ENCODE measurements around the gene MMP25.
A peak's percentile ranks its signal among the peaks of the same experiment; 100 is the strongest.
"Not testable (repeated sequence)": the region's sequence is repeated elsewhere in the genome, so short reads cannot be mapped to it uniquely, and the experiment has no call there.

The MMP25 gene

DNA sequence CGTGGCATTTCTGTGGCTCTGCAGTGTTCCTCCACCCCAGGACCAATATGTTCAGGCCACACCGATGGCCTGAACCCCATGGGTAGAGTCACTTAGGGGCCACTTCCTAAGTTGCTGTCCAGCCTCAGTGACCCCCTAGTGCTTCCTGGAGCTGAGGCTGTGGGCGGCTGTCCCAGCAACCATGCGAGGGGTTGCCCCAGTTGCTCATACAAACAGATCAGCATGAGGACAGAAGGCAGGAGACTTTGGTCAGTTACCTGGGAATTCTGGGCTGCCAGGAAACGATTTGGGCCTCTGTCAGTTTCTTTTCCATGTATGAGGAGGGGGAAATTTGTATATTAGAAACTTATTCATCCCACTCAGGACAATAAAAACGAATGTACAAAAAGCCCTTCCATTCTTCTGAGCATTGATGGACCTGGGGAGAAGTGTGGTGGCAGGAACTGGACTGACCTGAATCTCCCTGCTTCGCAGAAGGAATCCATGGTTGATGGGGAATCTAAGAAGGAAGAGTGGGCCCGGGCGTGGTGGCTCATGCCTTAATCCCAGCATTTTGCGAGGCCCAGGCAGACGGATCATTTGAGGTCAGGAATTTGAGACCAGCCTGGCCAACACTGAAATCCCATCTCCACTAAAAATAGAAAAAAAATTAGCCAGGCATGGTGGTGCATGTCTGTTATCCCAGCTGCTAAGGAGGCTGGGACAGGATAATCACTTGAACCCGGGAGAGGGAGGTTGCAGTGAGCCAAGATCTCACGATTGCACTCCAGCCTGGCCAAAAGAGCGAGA, 14.2 kb downstream of the MMP25 start:
- Mint-ChIP-seq H3K4me1 (ENCODE audit: low read depth) (peaks cover 52% of the 10 kb centered on the region), H3K4me3 (peak overlapping the region; percentile 90), H3K9me3 (peaks cover 4% of the 10 kb centered on the region), H3K36me3 (ENCODE audit: low read depth) (peaks cover 45% of the 10 kb centered on the region), H3K27me3 (ENCODE audit: low read depth) (no peaks in the 10 kb centered on the region), H3K27ac (peak overlapping the region; percentile 93)
- no peak for DNase-seq (ENCODE audit: low spot score)

DNA sequence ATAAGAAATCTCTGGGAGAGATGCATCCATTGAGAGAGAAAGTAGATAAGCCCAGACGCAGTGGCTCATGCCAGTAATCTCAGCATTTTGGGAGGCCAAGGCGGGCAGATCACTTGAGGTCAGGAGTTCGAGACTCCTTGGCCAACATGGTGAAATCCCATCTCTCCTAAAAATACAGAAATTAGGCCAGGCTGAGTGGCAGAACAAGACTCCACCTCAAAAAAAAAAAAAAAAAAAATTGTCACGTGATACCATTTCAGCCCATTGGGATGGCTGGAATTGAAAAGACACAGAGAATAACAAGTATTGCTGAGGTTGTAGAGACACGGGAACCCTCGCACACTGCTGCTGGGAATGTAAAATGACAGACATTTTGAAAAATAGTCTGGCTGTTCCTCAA, 16.2 kb downstream of the MMP25 start:
- peaks cover 43% of the 10 kb centered on the region for H3K4me1 Mint-ChIP-seq (ENCODE audit: low read depth)
- DNase-seq (ENCODE audit: low spot score): no peak
- H3K4me3 Mint-ChIP-seq: no peak overlapping the region
- H3K27ac Mint-ChIP-seq: peak overlapping the region; percentile 31
- H3K36me3 Mint-ChIP-seq (ENCODE audit: low read depth): peaks cover 50% of the 10 kb centered on the region
- H3K27me3 Mint-ChIP-seq (ENCODE audit: low read depth): no peaks in the 10 kb centered on the region
- peaks cover 4% of the 10 kb centered on the region for H3K9me3 Mint-ChIP-seq

DNA sequence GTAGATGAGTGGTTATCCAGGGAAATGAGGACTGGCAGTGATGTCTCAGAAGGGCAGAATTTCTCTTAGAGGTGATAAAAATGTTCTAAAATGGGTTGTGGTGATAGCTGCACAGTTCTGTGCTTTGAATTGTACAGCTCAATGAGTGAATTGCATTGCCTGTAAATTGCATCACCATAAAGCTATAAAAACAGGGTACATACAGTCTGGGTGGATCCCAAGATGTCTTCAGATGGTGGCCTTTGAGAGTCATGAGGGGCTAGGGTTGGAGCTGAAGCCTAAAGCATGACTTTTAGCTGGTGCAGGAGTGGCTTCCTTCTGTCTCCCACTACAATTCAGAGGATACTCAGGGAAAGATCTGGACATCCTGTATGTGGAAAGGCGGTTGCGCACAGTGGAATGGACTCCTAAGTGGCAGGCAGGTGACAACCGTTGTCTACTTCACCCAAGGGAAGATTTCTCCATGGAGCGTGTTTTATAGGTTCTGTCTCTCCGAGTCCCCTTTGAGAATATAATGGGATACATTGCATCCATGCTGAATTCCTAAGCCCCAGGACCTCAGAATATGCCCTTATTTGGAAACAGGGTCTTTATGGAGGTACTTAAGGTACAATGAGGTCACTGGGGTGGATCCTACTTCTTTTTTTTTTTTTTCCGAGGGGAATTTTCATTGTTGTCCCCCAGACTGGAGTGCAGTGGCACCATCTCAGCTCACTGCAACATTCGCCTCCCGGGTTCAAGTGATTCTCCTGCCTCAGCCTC, 17.4 kb downstream of the MMP25 start:
- H3K9me3 Mint-ChIP-seq: peaks cover 4% of the 10 kb centered on the region
- peaks cover 48% of the 10 kb centered on the region for H3K4me1 Mint-ChIP-seq (ENCODE audit: low read depth)
- peak overlapping the region; percentile 100 for H3K4me3 Mint-ChIP-seq
- H3K27me3 Mint-ChIP-seq (ENCODE audit: low read depth): no peaks in the 10 kb centered on the region
- no peak for DNase-seq (ENCODE audit: low spot score)
- peaks cover 56% of the 10 kb centered on the region for H3K36me3 Mint-ChIP-seq (ENCODE audit: low read depth)
- H3K27ac Mint-ChIP-seq: peak overlapping the region; percentile 80

DNA sequence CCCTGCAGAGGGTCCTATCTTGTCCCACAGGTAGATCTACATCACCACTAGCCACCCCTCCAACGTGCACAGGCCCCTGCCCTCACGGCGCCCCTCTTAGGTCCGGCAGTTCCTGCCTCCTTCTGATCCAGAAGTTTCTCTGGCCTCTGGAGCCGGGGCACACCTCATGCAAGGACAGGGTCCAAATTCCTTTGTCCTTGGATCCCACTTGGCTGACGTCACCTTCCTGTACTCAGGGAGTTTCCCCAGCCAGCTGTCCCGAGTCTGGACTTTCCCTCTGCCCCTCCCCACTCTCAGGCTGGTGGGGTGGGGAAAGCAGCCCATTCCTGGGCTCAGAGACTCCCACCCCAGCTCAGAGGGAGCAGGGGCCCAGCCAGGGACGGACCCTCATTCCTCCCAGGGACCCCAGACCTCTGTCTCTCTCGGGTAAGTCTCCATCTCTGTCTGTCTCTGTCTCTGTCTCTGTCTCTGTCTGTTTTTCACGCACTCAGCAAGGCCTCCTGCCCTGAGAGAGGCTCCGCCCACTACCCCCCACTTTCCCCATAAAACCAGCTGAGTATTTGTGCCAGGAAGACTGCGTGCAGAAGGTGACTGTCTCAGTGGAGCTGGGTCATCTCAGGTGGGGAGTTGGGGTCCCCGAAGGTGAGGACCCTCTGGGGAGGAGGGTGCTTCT, 18.8 kb downstream of the MMP25 start, which contains the start of gene IL32:
IL32 (plus strand) TSS at position 572 of the 673 bp plus-strand sequence. CDS start 172 bp downstream, outside the sequence.
- H3K27me3 Mint-ChIP-seq (ENCODE audit: low read depth): no peaks in the 10 kb centered on the region
- peak within 1 kb of the TSS; percentile 98 for H3K27ac Mint-ChIP-seq
- H3K9me3 Mint-ChIP-seq: peaks cover 4% of the 10 kb centered on the region
- H3K4me1 Mint-ChIP-seq (ENCODE audit: low read depth): peaks cover 49% of the 10 kb centered on the region
- peak within 1 kb of the TSS; percentile 100 for H3K4me3 Mint-ChIP-seq
- peak; percentile 64 for DNase-seq (ENCODE audit: low spot score)
- H3K36me3 Mint-ChIP-seq (ENCODE audit: low read depth): peaks cover 60% of the 10 kb centered on the region

DNA sequence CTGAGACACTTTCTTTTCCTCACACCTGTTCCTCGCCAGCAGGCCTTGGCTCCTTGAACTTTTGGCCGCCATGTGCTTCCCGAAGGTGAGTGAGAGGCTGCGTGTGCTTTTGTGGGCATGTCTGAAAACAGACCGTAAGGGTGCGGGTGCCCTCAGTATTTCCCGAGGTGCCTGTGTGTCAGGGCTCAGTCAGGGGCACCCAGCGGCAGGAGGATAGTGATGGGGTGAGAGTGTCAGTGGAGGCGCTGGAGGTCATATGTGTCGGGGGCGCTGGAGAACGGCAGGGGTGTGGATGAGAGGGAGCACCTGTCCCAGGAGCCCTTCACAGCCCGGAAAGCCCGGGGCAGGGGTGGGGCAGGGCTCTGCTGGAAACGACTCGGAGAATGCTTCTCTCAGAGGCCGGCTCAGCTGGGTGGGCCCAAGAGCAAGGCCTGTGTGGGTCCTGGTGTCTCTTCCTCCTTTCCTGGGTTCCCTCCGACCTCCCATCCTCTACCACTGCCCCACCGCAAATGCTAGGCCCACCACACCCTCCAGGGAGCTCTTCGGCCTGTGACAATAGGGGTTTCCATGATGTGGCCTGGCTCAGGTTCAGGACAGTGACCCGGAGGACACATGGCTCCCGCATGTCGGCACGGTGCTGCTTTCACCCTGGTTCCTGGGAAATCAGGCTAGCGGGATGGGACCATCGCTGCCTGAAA, 19.5 kb downstream of the MMP25 start:
- Mint-ChIP-seq H3K27me3 (ENCODE audit: low read depth) (no peaks in the 10 kb centered on the region), H3K27ac (peak overlapping the region; percentile 98), H3K4me1 (ENCODE audit: low read depth) (peaks cover 50% of the 10 kb centered on the region), H3K9me3 (peaks cover 4% of the 10 kb centered on the region), H3K36me3 (ENCODE audit: low read depth) (peaks cover 59% of the 10 kb centered on the region), H3K4me3 (peak overlapping the region; percentile 100)
- DNase-seq (ENCODE audit: low spot score): no peak

DNA sequence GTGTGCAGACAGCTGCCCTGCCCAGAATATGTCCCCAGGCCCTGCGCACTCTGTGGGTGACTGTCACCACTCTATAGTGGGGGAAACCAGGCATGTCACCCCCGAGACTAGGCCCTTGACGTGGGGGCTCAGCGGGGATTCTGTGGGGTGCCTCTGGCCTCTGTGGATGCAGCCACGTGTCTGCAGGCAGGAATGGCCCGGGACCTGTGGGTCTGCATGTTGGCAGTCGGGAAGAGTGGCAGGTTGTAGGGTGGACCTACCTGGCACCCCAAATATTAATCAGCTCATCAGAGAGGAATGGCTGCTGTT, 20.0 kb downstream of the MMP25 start:
- DNase-seq (ENCODE audit: low spot score): no peak
- H3K36me3 Mint-ChIP-seq (ENCODE audit: low read depth): peaks cover 62% of the 10 kb centered on the region
- peaks cover 4% of the 10 kb centered on the region for H3K9me3 Mint-ChIP-seq
- H3K27ac Mint-ChIP-seq: peak overlapping the region; percentile 98
- no peaks in the 10 kb centered on the region for H3K27me3 Mint-ChIP-seq (ENCODE audit: low read depth)
- H3K4me1 Mint-ChIP-seq (ENCODE audit: low read depth): peaks cover 55% of the 10 kb centered on the region
- peak overlapping the region; percentile 100 for H3K4me3 Mint-ChIP-seq

DNA sequence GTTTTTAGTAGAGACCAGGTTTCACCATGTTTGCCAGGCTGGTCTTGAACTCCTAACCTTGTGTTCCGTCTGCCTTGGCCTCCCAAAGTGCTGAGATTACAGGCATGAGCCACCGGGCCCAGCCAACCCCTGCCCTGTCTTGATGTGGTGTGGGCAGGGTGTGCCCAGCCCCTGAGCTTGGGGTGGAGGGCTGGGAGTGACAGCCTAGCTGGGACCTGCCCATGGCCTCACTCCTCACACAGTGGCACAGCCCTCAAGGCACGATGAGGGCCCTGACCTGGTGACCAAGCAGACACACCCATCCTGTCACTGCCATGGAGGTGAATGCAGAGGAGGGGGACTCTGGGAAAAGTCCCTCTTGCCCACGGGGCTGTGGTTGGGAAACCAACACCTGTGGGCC, 22.1 kb downstream of the MMP25 start:
- H3K36me3 Mint-ChIP-seq (ENCODE audit: low read depth): peaks cover 60% of the 10 kb centered on the region

DNA sequence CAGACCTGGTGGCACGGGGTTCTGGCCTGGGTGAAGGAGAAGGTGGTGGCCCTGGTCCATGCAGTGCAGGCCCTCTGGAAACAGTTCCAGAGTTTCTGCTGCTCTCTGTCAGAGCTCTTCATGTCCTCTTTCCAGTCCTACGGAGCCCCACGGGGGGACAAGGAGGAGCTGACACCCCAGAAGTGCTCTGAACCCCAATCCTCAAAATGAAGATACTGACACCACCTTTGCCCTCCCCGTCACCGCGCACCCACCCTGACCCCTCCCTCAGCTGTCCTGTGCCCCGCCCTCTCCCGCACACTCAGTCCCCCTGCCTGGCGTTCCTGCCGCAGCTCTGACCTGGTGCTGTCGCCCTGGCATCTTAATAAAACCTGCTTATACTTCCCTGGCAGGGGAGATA, 22.8 kb downstream of the MMP25 start:
- Mint-ChIP-seq H3K27ac (peak overlapping the region; percentile 93), H3K4me3 (peak overlapping the region; percentile 100), H3K4me1 (ENCODE audit: low read depth) (peaks cover 58% of the 10 kb centered on the region), H3K36me3 (ENCODE audit: low read depth) (peaks cover 67% of the 10 kb centered on the region)
- H3K9me3 Mint-ChIP-seq; H3K27me3 Mint-ChIP-seq (ENCODE audit: low read depth); DNase-seq (ENCODE audit: low spot score): not testable (repeated sequence)

More for the DNA sequence above, 22.1 kb downstream of the MMP25 start:
- no peaks in the 10 kb centered on the region for H3K9me3 Mint-ChIP-seq
- peaks cover 55% of the 10 kb centered on the region for H3K4me1 Mint-ChIP-seq (ENCODE audit: low read depth)
- peak overlapping the region; percentile 95 for H3K27ac Mint-ChIP-seq
- peak overlapping the region; percentile 100 for H3K4me3 Mint-ChIP-seq
- DNase-seq (ENCODE audit: low spot score): no peak
- no peaks in the 10 kb centered on the region for H3K27me3 Mint-ChIP-seq (ENCODE audit: low read depth)

DNA sequence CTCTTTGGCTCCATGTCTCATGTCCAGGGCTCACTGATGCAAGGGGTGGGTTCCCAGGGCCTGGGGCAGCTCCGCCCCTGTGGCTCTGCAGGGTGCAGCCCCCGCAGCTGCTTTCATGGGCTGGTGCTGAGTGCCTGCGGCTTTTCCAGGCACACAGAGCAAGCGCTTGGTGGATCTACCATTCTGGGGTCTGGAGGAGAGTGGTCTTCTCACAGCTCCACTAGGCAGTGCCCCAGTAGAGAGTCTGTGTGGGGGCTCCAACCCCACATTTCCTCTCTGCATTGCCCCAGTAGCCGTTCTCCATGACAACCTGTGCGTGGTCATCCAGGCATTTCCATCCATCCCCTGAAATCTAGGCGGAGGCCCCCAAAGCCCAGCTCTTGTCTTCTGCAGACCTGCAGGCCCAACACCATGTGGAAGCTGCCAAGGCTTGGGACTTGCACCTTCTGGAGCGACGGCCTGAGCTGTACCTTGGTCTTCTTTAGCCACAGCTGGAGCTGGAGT, 24.3 kb downstream of the MMP25 start:
- H3K9me3 Mint-ChIP-seq: no peaks in the 10 kb centered on the region
- peaks cover 59% of the 10 kb centered on the region for H3K4me1 Mint-ChIP-seq (ENCODE audit: low read depth)
- H3K27me3 Mint-ChIP-seq (ENCODE audit: low read depth): no peaks in the 10 kb centered on the region
- peak overlapping the region; percentile 100 for H3K4me3 Mint-ChIP-seq
- H3K27ac Mint-ChIP-seq: peak overlapping the region; percentile 93
- H3K36me3 Mint-ChIP-seq (ENCODE audit: low read depth): peaks cover 73% of the 10 kb centered on the region
- DNase-seq (ENCODE audit: low spot score): no peak

DNA sequence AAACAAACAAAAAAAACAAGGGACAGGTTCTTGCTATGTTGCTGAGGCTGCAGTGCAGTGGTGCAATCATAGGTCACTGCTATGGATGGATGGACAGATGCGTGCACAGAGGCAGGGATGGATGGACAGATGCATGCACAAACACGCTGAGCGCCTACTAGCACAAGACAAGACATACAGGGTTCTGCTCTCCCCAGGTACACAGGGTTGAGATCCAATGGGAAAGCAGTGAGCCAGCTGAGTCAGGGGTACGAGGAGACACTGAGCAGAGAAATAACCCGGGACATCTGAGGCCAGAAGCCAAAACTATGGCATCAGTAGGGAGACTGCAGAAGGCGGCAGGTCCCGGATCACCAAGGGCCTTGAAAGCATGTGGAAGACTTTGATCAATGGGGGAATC, 25.3 kb downstream of the MMP25 start:
- DNase-seq (ENCODE audit: low spot score): no peak
- Mint-ChIP-seq H3K27me3 (ENCODE audit: low read depth) (no peaks in the 10 kb centered on the region), H3K9me3 (no peaks in the 10 kb centered on the region), H3K4me3 (peak overlapping the region; percentile 70), H3K36me3 (ENCODE audit: low read depth) (peaks cover 64% of the 10 kb centered on the region), H3K4me1 (ENCODE audit: low read depth) (peaks cover 67% of the 10 kb centered on the region), H3K27ac (peak overlapping the region; percentile 93)

DNA sequence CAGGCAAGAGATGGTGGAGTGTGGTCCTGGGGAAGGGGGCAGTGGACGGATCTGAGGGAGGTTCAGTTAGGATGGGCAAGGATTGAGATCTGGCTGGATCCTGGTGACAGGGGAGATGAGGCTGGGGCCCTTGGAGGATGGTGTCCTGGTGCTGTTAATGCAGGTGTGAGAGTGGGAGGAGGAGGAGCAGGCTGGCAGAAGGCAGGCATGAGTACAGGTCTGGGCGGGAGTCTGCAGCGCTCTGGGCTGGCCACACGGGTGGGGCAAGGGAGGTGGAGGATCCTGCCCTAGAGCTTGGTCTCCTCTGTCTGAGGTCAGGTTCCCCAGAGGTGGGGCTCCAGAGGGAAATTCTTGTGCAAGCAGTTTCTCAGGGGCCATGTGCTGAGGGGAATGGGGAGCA, 25.8 kb downstream of the MMP25 start:
- Mint-ChIP-seq H3K4me3 (peak overlapping the region; percentile 70), H3K36me3 (ENCODE audit: low read depth) (peaks cover 66% of the 10 kb centered on the region), H3K27ac (peak overlapping the region; percentile 93), H3K4me1 (ENCODE audit: low read depth) (peaks cover 72% of the 10 kb centered on the region)
- DNase-seq (ENCODE audit: low spot score); H3K9me3 Mint-ChIP-seq; H3K27me3 Mint-ChIP-seq (ENCODE audit: low read depth): not testable (repeated sequence)

DNA sequence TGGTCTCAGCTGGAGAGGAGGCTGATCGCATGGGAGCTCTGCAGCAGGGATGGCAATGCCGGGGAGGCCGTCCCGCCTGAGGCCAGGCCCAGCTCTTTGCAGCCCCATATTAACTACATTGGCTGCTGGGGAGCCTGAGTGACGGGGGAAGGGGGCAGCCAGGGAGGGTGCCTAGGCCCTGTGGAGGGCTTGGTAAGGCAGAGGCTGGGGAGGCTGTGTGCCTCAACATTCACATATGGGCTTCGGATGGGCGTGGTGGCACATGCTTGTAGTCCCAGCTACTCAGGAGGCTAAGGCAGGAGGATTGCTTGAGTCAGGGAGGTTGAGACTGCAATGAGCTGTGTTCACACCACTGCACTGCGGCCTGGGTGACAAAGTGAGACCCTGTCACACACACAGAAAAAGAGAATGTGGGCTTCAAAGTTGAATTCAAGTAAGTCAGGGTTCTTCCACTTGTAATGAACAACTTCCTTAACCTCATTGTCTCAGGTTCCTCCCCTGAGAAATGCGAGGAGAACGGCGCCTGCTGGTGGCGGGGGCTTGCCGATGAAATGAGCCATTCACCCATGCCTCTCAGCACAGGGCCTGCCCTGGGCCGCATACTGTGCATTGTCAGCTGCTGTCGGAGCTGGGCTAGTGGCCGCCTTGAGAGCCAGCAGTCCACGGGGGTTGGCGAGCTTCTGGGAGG, 26.4 kb downstream of the MMP25 start:
- H3K9me3 Mint-ChIP-seq; DNase-seq (ENCODE audit: low spot score); H3K27me3 Mint-ChIP-seq (ENCODE audit: low read depth): not testable (repeated sequence)
- peaks cover 65% of the 10 kb centered on the region for H3K36me3 Mint-ChIP-seq (ENCODE audit: low read depth)
- peak overlapping the region; percentile 80 for H3K4me3 Mint-ChIP-seq
- H3K27ac Mint-ChIP-seq: peak overlapping the region; percentile 98
- H3K4me1 Mint-ChIP-seq (ENCODE audit: low read depth): peaks cover 76% of the 10 kb centered on the region

DNA sequence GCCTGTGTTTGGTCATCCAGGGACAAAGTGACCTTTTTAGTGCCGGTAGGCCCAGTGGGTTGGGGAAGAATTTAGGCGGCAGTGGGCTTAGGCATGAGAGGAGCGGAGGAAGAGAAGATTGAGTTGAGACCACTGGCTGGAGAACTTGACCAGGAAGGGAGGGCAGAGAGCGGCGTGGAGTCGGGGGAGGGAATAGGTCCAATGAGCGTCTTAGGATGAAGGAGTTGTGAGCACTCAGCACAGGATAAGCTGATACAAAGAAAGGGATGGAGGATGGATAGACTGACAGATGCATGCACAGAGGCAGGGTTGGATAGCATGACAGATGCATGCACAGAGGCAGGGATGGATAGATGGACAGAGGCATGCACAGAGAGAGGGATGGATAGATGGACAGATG, 27.1 kb downstream of the MMP25 start:
- Mint-ChIP-seq H3K36me3 (ENCODE audit: low read depth) (peaks cover 65% of the 10 kb centered on the region), H3K4me1 (ENCODE audit: low read depth) (peaks cover 79% of the 10 kb centered on the region), H3K27ac (peak overlapping the region; percentile 98), H3K9me3 (peaks cover 5% of the 10 kb centered on the region), H3K27me3 (ENCODE audit: low read depth) (no peaks in the 10 kb centered on the region), H3K4me3 (peak overlapping the region; percentile 80)
- DNase-seq (ENCODE audit: low spot score): no peak

Data from T-helper 2 cell treated with Interferon-gamma antibody and Interleukin-4, amounts not matched to agents 5 μg/mL and 100 μg/mL, for 36 hours (primary cell).